Hepatocyte (in vitro differentiated cells): ENCODE results near the gene AKAP6. TPM values are rescaled to one million over a fixed set of nuclear protein-coding genes. Genes with fewer than 3 reads are reported as not detected.

Source experiments
- DNase-seq: peaks from one replicate; pipeline ENCODE4 v3.0.0-alpha.2; 2016; ENCODE audit warnings: low spot score
- H2AFZ ChIP-seq: fragments of 200-600 bp; sonication (generic); 2 replicates; pipeline ENCODE4 v1.6.0; 2016; ENCODE audit warnings: antibody characterized with exemption, mild to moderate bottlenecking
- H3K27ac ChIP-seq: fragments of 200-600 bp; sonication (generic); 2 replicates; pipeline ENCODE4 v1.5.1; 2016; ENCODE audit warnings: mild to moderate bottlenecking
- H3K27me3 ChIP-seq: fragments of 200-600 bp; sonication (generic); 2 replicates; pipeline ENCODE4 v1.6.1; 2016
- H3K36me3 ChIP-seq: fragments of 200-600 bp; sonication (generic); replicated peaks from 2 replicates; pipeline ENCODE4 v1.5.1; 2016; ENCODE audit warnings: low read depth; ENCODE audit not compliant: insufficient read depth
- H3K4me1 ChIP-seq: fragments of 200-600 bp; sonication (generic); 2 replicates; pipeline ENCODE4 v1.5.1; 2016; ENCODE audit warnings: mild to moderate bottlenecking, moderate library complexity; ENCODE audit not compliant: insufficient read depth
- H3K4me2 ChIP-seq: fragments of 200-600 bp; sonication (generic); 2 replicates; pipeline ENCODE4 v1.6.0; 2016
- H3K4me3 ChIP-seq: fragments of 200-600 bp; sonication (generic); 2 replicates; pipeline ENCODE4 v1.5.1; 2016; ENCODE audit warnings: mild to moderate bottlenecking
- H3K79me2 ChIP-seq: fragments of 200-600 bp; sonication (generic); 2 replicates; pipeline ENCODE4 v1.6.0; 2017; ENCODE audit warnings: mild to moderate bottlenecking
- H3K9me2 ChIP-seq: fragments of 200-600 bp; sonication (generic); replicated peaks from 2 replicates; pipeline ENCODE4 v1.6.0; 2017; ENCODE audit warnings: mild to moderate bottlenecking; ENCODE audit not compliant: insufficient read depth
- H3K9me3 ChIP-seq: fragments of 200-600 bp; sonication (generic); 2 replicates; pipeline ENCODE4 v1.5.1; 2016; ENCODE audit warnings: low read depth, mild to moderate bottlenecking
- H4K20me1 ChIP-seq: fragments of 200-600 bp; sonication (generic); 2 replicates; pipeline ENCODE4 v1.6.0; 2016; ENCODE audit warnings: mild to moderate bottlenecking; ENCODE audit not compliant: insufficient read depth, poor library complexity, severe bottlenecking
- EZH2 ChIP-seq: fragments of 200-600 bp; sonication (generic); IDR thresholded peaks from 2 replicates; pipeline ENCODE4 v1.6.1; 2016; ENCODE audit warnings: antibody characterized with exemption, mild to moderate bottlenecking, borderline replicate concordance
- EZH2phosphoT487 ChIP-seq: fragments of 200-600 bp; sonication (generic); IDR thresholded peaks from one replicate; pipeline ENCODE4 v1.6.1; 2018; ENCODE audit warnings: antibody characterized with exemption, mild to moderate bottlenecking, low read depth, moderate library complexity; ENCODE audit not compliant: unreplicated experiment, severe bottlenecking
- WGBS: methylation state at CpG from one replicate; pipeline ENCODE4 v1.1.6; 2016; ENCODE audit warnings: low lambda C conversion rate; ENCODE audit errors: missing lambda C conversion rate; 5-methylcytosine and 5-hydroxymethylcytosine counted together
- polyA plus RNA-seq: library from polyadenylated mRNA; unstranded; fragments of >200 nt; fragmentation: Nextera tagmentation; extraction: Ambion mirVana; gene quantifications from 2 replicates; pipeline ENCODE4 v1.2.1, GENCODE V29; 2016
- total RNA-seq: library from RNA; depleted of rRNA; stranded (reverse); fragments of >200 nt; gene quantifications from 2 replicates; pipeline ENCODE4 v1.2.3, GENCODE V29; 2014
- TF ChIP-seq, protein P1 (sequence below): fragments of 200-600 bp; sonication (generic); IDR thresholded peaks from 2 replicates; pipeline ENCODE4 v1.5.1; 2016; ENCODE audit warnings: antibody characterized with exemption, mild to moderate bottlenecking; ENCODE audit not compliant: poor library complexity

AKAP6 gene
- total and polyA plus RNA-seq, 2 experiments from 2014 or later, result 1.1 to 2.1 TPM

DNA sequence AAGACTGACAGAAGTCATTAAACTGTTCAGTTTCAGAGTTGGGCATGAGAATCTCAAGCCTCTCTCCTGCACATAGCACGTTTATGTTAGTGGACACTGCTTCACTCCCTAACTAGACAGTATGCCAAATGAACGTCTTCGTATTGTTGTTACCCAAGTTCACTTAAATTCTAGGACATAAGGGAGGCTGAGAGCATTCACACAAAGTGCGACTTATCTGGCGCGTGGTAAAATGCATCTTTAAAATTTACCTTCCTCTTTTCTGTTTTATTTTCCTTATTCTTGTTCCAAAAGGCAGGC is 166.3 kb downstream of the AKAP6 start:
- H3K4me3 ChIP-seq, result no peak overlapping the region

DNA sequence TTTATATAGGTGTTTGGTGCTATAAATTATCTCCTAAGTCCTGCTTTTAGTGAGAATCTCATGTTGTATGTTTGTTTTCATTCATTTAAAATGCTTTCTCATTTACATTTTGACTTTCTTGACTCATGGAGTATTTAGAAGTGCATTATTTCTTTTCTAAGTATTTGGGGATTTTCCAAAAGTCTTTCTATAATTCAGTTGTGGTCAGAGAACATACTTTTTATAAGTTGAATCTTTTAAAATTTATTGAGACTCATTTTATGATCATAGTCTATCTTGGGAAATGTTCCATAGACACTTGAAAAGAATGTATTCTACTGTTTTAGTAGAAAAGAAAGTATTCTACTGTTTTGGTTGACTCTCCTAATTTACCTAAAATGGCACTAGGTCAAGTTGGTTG is 168.2 kb downstream of the AKAP6 start:
- Histone ChIP-seq H3K79me2 (no peaks in the 10 kb centered on the region), H3K4me2 (no peak overlapping the region), H3K27ac (no peak overlapping the region), H3K9me3 (no peaks in the 10 kb centered on the region), H3K36me3 (no peaks in the 10 kb centered on the region), H3K27me3 (no peaks in the 10 kb centered on the region), H3K4me1 (peaks cover 15% of the 10 kb centered on the region), H3K9me2 (no peaks in the 10 kb centered on the region), H3K4me3 (no peak overlapping the region), H4K20me1 (no peaks in the 10 kb centered on the region), H2AFZ (no peak overlapping the region)
- TF ChIP-seq, protein P1, sequence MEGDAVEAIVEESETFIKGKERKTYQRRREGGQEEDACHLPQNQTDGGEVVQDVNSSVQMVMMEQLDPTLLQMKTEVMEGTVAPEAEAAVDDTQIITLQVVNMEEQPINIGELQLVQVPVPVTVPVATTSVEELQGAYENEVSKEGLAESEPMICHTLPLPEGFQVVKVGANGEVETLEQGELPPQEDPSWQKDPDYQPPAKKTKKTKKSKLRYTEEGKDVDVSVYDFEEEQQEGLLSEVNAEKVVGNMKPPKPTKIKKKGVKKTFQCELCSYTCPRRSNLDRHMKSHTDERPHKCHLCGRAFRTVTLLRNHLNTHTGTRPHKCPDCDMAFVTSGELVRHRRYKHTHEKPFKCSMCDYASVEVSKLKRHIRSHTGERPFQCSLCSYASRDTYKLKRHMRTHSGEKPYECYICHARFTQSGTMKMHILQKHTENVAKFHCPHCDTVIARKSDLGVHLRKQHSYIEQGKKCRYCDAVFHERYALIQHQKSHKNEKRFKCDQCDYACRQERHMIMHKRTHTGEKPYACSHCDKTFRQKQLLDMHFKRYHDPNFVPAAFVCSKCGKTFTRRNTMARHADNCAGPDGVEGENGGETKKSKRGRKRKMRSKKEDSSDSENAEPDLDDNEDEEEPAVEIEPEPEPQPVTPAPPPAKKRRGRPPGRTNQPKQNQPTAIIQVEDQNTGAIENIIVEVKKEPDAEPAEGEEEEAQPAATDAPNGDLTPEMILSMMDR, result no peak
- TF ChIP-seq EZH2 (no peak), EZH2phosphoT487 (no peak)
- no peak for DNase-seq

More for the DNA sequence above, 166.3 kb downstream of the AKAP6 start:
- Histone ChIP-seq H3K27ac (no peak overlapping the region), H3K36me3 (no peaks in the 10 kb centered on the region), H3K79me2 (no peaks in the 10 kb centered on the region), H3K27me3 (no peaks in the 10 kb centered on the region), H2AFZ (no peak overlapping the region), H3K9me3 (no peaks in the 10 kb centered on the region), H3K9me2 (no peaks in the 10 kb centered on the region), H4K20me1 (no peaks in the 10 kb centered on the region), H3K4me1 (peaks cover 15% of the 10 kb centered on the region), H3K4me2 (no peak overlapping the region)
- DNase-seq, result no peak
- no peak for TF ChIP-seq EZH2phosphoT487
- TF ChIP-seq, protein P1, result no peak
- 81% methylated on average over 6 of the region's 6 CpGs for WGBS

DNA sequence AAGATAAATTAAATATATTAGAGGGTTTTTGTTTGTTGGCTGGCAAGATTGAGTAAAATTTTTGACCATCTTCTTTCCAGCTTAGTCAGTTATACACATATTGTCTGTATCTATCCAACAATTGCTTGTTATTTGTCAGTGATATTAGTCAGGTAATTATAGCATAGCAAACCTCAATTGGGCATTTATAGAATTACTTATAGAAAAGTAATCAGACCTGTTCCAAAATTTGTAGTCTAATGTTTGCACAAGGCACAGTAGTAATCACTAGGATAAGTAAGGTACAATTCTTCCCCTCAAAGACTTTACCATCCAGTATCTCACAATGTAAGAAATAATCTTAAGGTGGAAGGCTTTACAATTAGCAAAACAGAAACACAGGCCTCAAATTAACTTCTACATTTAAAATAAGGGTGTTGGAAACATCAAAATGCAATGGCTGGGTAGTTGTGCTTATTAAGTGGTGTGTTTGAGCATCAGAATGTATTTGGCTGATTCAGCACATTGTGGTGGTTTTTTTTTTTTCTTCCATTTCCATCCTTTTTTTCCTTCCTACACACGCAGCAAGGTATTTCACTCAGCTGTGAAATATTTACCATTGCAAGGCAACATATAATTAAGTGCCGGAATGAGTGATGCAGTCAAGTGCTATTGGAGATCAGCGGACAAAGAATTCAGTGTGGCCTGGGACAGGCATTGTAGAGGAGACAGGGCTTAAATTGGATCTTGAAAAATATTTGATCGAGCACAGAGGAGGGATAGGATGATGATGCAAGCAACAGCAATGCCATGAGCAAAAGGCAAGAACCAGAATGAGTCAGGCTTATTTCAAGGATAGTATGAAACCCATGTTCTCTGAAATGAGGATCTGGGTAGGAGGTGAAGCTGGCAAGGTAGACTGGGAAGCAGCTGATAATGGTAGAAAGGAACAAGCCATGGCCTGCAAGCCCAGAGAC is 178.2 kb downstream of the AKAP6 start:
- Histone ChIP-seq H3K27ac (peak overlapping the region; percentile 63), H3K9me3 (no peaks in the 10 kb centered on the region), H3K36me3 (no peaks in the 10 kb centered on the region), H3K79me2 (no peaks in the 10 kb centered on the region), H3K9me2 (no peaks in the 10 kb centered on the region), H4K20me1 (no peaks in the 10 kb centered on the region), H3K27me3 (no peaks in the 10 kb centered on the region), H3K4me1 (peaks cover 5% of the 10 kb centered on the region), H3K4me2 (no peak overlapping the region), H3K4me3 (no peak overlapping the region), H2AFZ (no peak overlapping the region)
- no peak for DNase-seq
- TF ChIP-seq, protein P1, result no peak
- no peak for TF ChIP-seq EZH2
- no peak for TF ChIP-seq EZH2phosphoT487
- 83% methylated on average over 4 of the region's 4 CpGs for WGBS
